Stimulated activated CD4-positive, alpha-beta T cell treated with anti-CD3 and anti-CD28 coated beads, Interleukin-4, amount 100 ng/mL, for 1 hour (primary cell): ENCODE results near the gene OR51A4.
"Not testable (repeated sequence)": the region's sequence is repeated elsewhere in the genome, so short reads cannot be mapped to it uniquely, and the experiment has no call there.

Experiments used
- DNase-seq: peaks from one replicate; pipeline ENCODE4 v3.0.0-alpha.2; 2020

Gene OR51A4

GRCh38 chr11:4947505-4947904 is at the start of gene OR51A4:
TSS of gene OR51A4 (minus strand) at chr11:4947605. CDS start at chr11:4947100, 505 bp downstream.
- no peak for DNase-seq

GRCh38 chr11:4994551-4994950 is 47.1 kb upstream of the OR51A4 start, which contains the start of gene OR51L1:
TSS of gene OR51L1 (plus strand) at chr11:4994851. CDS start at chr11:4998983, 4,132 bp downstream.
- no peak for DNase-seq

- DNase-seq = no peak
Observed at GRCh38 chr11:4991060-4991459, 43.7 kb upstream of the OR51A4 start.

- DNase-seq = no peak
Observed at GRCh38 chr11:4983841-4984240, 36.4 kb upstream of the OR51A4 start.

- no peak for DNase-seq
Observed at GRCh38 chr11:4982678-4983077, 35.3 kb upstream of the OR51A4 start.

GRCh38 chr11:4979036-4979435 is 31.6 kb upstream of the OR51A4 start:
- no peak for DNase-seq

GRCh38 chr11:4975436-4975835 is 28.0 kb upstream of the OR51A4 start:
- no peak for DNase-seq

GRCh38 chr11:4962816-4963215 is 15.4 kb upstream of the OR51A4 start:
- no peak for DNase-seq

GRCh38 chr11:4960877-4961276 is 13.5 kb upstream of the OR51A4 start:
- no peak for DNase-seq

GRCh38 chr11:4957396-4957795 is 10.0 kb upstream of the OR51A4 start:
- DNase-seq = no peak

GRCh38 chr11:4955613-4956012 is 8.2 kb upstream of the OR51A4 start, which contains the start of gene OR51A2:
TSS of gene OR51A2 (minus strand) at chr11:4955713. CDS start at chr11:4955713, 0 bp downstream.
- DNase-seq = not testable (repeated sequence)

GRCh38 chr11:4936745-4937144 is 10.7 kb downstream of the OR51A4 start:
- no peak for DNase-seq

- no peak for DNase-seq
Observed at GRCh38 chr11:4932751-4933150, 14.7 kb downstream of the OR51A4 start.

GRCh38 chr11:4926608-4927007 is 20.8 kb downstream of the OR51A4 start:
- DNase-seq = no peak

- no peak for DNase-seq
Observed at GRCh38 chr11:4924239-4924638, 23.2 kb downstream of the OR51A4 start, which contains the start of gene OR51G1. TSS of gene OR51G1 (minus strand) at chr11:4924339. CDS start at chr11:4924339, 0 bp downstream.

GRCh38 chr11:4922304-4922703 is 25.1 kb downstream of the OR51A4 start:
- no peak for DNase-seq

GRCh38 chr11:4921796-4922195 is 25.6 kb downstream of the OR51A4 start:
- DNase-seq = no peak

GRCh38 chr11:4919250-4919649 is 28.2 kb downstream of the OR51A4 start, which contains the start of gene OR51G2:
TSS of gene OR51G2 (minus strand) at chr11:4919350. CDS start at chr11:4915663, 3,687 bp downstream.
- no peak for DNase-seq

- DNase-seq = no peak
Observed at GRCh38 chr11:4916581-4916980, 30.8 kb downstream of the OR51A4 start.

GRCh38 chr11:4903484-4903883 is 43.9 kb downstream of the OR51A4 start, which contains the start of gene OR51A7:
TSS of gene OR51A7 (plus strand) at chr11:4903783. CDS start at chr11:4907370, 3,587 bp downstream.
- DNase-seq = no peak
